Activated CD8-positive, alpha-beta memory T cell treated with anti-CD3 and anti-CD28 coated beads for 1 hour (primary cell): ENCODE data around the gene APBB1.
"Not testable (repeated sequence)": the region's sequence is repeated elsewhere in the genome, so short reads cannot be mapped to it uniquely, and the experiment has no call there.

ENCODE experiments used
- DNase-seq, 2 donors: peaks; one replicate each; pipeline ENCODE4 v3.0.0-alpha.2; 2020; ENCODE audit warnings: low read depth in 1 of 2; ENCODE audit errors: extremely low read depth in 1 of 2

Gene APBB1

DNA sequence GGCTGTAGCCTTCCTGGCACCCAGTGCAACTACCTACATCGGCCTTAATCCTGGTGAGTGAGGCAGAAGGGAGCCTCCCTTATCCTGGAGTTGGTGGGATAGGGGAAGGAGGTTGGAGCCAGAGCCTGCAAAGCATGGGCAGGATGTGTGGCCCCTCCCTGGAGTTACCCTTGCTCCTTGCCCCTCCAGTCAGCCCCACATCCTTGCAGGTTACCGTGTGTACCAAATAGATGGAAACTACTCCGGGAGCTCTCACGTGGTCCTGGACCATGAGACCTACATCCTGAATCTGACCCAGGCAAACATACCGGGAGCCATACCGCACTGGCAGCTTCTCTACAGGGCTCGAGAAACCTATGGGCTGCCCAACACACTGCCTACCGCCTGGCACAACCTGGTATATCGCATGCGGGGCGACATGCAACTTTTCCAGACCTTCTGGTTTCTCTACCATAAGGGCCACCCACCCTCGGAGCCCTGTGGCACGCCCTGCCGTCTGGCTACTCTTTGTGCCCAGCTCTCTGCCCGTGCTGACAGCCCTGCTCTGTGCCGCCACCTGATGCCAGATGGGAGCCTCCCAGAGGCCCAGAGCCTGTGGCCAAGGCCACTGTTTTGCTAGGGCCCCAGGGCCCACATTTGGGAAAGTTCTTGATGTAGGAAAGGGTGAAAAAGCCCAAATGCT is 24.8 kb downstream of the APBB1 start:
- DNase-seq: no peak

- DNase-seq: not testable (repeated sequence)
These were observed 26.6 kb downstream of the APBB1 start for GRCh38 chr11:6392251-6392650.

GRCh38 chr11:6391537-6392134 is 27.3 kb downstream of the APBB1 start:
- no peak for DNase-seq

- DNase-seq: no peak
These were observed 28.0 kb downstream of the APBB1 start for GRCh38 chr11:6390718-6391469.

DNA sequence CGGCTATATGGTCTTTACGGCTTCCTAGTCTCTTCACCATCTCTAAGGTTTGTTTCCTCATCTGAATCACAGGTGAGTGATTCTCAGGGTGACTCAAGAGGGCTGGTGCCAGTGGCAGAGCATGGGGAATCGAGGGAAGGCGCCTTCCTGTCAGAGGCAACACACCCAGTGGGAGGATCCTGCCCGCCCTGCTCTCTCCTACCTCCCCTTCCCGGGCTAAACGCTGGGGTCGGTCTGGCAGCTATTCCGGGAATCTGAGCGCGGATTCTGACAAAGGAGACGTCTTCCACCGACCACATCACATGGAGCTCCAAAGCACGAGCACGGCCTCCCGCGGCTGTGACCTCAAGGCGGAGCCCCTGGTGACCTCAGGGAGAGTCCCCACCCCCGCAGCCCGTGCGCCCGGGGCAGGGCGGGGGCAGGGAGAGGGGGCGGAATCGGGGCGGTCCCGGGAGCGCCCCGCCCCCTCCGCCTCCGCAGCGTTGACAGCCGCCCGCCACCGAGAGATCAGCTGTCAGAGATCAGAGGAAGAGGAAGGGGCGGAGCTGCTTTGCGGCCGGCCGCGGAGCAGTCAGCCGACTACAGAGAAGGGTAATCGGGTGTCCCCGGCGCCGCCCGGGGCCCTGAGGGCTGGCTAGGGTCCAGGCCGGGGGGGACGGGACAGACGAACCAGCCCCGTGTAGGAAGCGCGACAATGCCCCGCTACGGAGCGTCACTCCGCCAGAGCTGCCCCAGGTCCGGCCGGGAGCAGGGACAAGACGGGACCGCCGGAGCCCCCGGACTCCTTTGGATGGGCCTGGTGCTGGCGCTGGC is 28.8 kb downstream of the APBB1 start, which contains the start of gene SMPD1:
SMPD1 (plus strand) TSS at position 570 of the 813 bp plus-strand sequence; CDS start at position 695, 125 bp downstream.
- peak; percentile 84 to 91 for DNase-seq

DNA sequence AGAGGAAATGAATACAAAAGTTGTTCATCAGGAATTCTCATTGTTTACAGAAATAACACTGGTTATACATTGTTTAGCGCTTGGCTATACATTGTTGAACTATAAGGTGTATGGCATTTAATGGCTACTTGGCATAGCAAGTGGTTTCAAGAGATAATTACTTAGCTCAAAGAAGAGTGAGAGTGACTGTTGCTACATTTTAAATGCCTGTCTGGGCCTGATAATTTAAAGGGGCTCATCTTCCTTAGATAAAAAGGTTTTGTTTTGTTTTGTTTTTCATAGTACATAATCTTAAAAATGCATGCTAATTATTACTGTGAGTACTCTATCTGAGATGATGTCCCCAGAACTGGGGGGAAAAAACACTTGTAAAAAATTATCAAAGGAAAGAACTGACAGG is 30.1 kb downstream of the APBB1 start:
- no peak for DNase-seq

DNA sequence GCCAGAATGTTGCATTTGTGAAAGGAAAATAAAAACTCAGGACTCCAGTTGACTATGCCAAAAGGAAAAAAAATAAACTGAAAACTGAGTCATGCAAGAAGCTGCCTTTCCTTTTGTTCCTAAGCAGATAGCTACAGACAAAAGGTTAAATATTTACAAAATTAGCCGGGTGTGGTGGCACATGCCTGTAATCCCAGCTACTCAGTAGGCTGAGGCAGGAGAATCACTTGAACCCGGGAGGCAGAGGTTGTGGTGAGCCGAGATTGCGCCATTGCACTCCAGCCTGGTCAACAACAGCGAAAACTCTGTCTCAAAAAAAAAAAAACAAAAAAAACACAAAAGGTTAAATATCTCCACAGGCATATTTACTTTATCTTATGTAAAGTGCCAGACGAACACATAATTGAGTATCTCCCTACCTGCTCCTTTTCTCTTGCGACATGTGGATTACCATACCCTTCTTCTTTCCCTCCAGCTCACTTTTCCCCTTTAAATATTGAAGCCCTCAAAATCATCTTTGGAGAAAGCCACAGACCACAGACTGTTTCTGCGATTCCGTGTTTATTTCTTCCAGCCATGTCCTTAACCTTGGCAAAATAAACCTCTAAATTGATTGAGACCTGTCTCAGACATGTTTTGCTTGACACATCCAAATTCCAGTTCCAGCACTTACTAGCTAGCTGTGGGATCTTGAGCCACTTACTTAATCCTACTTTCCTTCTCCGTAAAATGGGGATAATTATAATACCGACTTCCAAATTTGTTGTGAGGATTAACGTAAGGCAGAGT is 30.9 kb downstream of the APBB1 start:
- DNase-seq: no peak

DNA sequence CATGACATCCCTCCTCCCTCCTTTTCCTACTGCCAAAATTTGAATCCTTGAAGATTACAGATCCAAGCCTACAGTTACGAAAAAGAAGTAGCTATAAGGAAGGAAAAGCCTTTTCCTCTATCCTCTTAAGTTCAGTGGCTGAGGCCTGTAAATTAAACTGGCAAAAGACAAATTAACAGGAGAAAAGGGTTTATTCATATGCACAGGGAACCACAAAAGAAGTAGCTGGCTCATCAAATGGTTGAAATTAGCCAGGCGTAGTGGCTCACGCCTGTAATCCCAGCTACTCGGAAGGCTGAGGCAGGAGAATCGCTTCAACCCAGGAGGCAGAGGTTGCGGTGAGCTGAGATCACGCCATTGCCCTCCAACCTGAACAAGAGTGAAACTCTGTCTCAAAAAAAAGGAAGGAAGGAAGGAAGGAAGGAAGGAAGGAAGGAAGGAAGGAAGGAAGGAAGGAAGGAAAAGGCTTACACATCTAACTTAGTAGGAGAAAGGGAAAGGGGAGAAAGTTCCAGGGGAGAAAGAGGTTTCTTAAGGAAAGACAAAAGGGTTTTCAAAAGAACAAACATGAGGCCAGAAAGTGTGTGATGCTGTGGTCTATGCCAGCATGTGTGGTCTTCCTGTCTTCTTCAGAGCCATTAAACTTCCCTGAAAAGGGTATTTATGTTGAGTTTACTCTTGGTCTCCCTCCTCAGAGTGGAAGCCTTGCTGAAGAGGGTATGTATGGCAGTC is 33.7 kb downstream of the APBB1 start:
- no peak for DNase-seq

DNA sequence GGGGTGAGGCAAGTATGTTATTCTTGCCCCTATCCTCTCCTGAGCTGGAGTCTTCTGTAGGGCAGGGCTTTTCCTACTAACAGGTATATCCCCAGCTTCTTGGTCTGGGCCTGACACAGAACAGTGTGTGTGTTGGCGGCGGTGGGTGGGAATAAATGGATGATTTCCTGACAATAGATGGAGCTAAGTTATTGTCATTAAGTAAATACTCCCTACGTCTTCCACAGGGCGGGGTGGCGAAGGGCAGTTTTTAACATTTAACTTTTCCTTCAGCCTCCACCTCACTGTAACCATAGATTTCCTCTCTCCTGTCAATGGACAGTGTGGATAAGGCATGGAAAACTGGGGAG is 40.3 kb downstream of the APBB1 start:
- DNase-seq: no peak

- DNase-seq: no peak
These were observed 40.8 kb downstream of the APBB1 start for GRCh38 chr11:6377902-6378639.

DNA sequence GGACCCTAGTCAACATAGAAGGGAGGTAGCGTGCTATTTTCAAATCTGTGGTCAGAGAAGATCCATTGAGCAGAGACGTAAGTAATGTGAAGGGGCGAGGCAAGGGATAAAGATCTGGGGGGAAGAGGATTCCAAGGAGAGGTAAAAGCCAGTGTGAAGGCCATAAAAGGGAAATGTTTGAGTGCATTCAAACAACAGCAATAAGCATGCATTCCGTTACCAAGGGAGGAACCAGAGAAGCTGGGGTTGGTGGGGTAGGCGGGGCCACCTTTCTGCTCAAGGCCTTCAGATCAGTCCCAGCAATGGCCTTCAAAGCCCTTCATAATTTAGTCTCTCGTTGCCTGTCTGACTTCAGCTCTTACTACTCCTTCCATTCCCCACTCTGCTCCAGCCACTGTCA is 47.1 kb downstream of the APBB1 start:
- no peak for DNase-seq

DNA sequence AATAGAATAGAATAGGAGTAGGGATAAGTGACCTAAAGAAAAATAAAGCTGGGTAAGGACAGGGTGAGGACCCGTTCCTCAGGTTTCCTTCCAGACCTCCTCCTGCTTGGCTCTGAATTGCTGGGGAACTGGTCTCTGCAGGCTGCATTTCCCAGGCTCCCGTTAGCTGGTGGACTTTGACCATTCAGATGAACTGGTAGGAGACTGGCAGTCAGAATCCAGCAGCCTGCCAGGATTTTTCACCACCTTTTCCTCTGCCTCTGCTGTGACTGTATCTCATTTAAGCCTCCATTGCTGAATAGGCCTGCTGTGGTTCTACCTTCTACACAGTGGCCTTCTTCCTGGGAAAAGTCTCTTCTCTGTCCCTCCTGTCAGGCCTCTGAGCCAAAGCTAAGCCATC is 53.2 kb downstream of the APBB1 start:
- DNase-seq: no peak

GRCh38 chr11:6362873-6363678 is 55.8 kb downstream of the APBB1 start:
- peak; percentile 27 to 34 for DNase-seq

DNA sequence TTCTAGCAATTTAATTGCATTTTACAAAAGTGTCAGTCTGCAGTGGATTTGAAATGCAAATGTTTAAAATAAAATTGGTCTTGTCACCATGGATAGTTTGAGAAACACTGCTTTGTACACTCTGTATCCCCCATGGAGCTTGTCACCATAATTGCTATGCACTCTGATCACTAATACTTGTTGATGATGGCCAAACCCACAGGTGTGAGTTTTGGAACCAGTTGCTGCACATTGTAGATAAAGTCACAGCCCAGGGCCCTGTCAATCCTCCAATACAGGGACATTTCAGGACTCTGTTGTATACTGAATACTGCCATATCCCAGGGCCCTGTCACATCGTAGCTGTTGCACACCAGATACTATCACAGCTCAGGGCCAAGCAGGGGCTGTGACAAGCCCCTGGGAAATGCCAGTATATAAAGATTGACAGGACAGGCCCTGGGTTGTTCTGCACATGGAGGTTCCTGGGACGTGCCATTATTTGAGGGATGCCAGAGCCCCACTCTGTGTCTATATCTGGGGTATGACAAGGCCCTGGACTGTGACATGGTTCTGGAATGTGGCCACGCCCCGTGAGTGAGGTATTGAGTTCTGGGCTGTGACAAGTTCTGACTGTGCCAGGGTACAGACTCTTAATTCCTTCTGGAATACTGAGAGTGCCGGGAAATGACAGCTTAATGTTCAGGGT is 56.6 kb downstream of the APBB1 start:
- no peak for DNase-seq

GRCh38 chr11:6360183-6360582 is 58.7 kb downstream of the APBB1 start:
- no peak for DNase-seq

GRCh38 chr11:6357222-6357621 is 61.7 kb downstream of the APBB1 start:
- no peak for DNase-seq

- DNase-seq: no peak
These were observed 62.3 kb downstream of the APBB1 start for GRCh38 chr11:6356503-6357055.
